Caco-2 (cell line): Measurements from ENCODE around the gene MS4A10. TPM values are rescaled to one million over a fixed set of nuclear protein-coding genes. Genes with fewer than 3 reads are reported as not detected.

Source experiments
- BruUV-seq: library from RNA; stranded (reverse); fragments of 400-500 nt; replicated peaks from 2 replicates; lab custom pipeline; 2021; lab: Mats Ljungman, UMichigan
- CTCF ChIA-PET: fragments of 300-600 bp; sonication (Branson Sonifier 250); formaldehyde crosslinking; loops from one replicate; lab custom pipeline; 2022; ENCODE audit warnings: antibody characterized with exemption; lab: Charles Lee
- POLR2A ChIA-PET: fragments of 300-600 bp; sonication (Branson Sonifier 250); formaldehyde crosslinking; loops from one replicate; lab custom pipeline; 2022; ENCODE audit warnings: antibody characterized with exemption; lab: Charles Lee
- DNase-seq, 2 experiments: peaks; one replicate each; pipeline versions ENCODE4 v3.0.0 to v3.0.0-alpha.2; 2020 to 2022
- H3K27me3 ChIP-seq: replicated peaks from 2 replicates; pipeline ENCODE4 v1.6.0; 2011; ENCODE audit warnings: low read length; ENCODE audit not compliant: control insufficient read depth, insufficient read depth
- H3K36me3 ChIP-seq: 2 replicates; pipeline ENCODE4 v1.5.1; 2011; ENCODE audit warnings: low read length; ENCODE audit not compliant: control insufficient read depth, insufficient read depth
- H3K4me1 ChIP-seq: fragments of 250-450 bp; sonication (Bioruptor Pico); 2 replicates; pipeline ENCODE4 v1.5.1; 2020; ENCODE audit warnings: mild to moderate bottlenecking
- H3K4me3 ChIP-seq: 2 replicates; pipeline ENCODE4 v1.5.1; 2011; ENCODE audit warnings: low read depth, mild to moderate bottlenecking, control low read depth, low read length
- H3K9me3 ChIP-seq: fragments of 250-450 bp; sonication (Bioruptor Pico); 2 replicates; pipeline ENCODE4 v1.5.1; 2020; ENCODE audit warnings: mild to moderate bottlenecking, moderate library complexity
- H3K27ac Mint-ChIP-seq: one replicate; pipeline ENCODE4 v1.8.0; 2022; ENCODE audit warnings: mixed read lengths; ENCODE audit not compliant: unreplicated experiment
- H3K27me3 Mint-ChIP-seq: one replicate; pipeline ENCODE4 v1.8.0; 2022; ENCODE audit warnings: mixed read lengths; ENCODE audit not compliant: insufficient read depth, unreplicated experiment
- H3K36me3 Mint-ChIP-seq: one replicate; pipeline ENCODE4 v1.8.0; 2022; ENCODE audit warnings: mild to moderate bottlenecking, mixed read lengths; ENCODE audit not compliant: insufficient read depth, unreplicated experiment
- H3K4me1 Mint-ChIP-seq: one replicate; pipeline ENCODE4 v1.8.0; 2022; ENCODE audit warnings: low read depth, mixed read lengths; ENCODE audit not compliant: unreplicated experiment
- H3K4me3 Mint-ChIP-seq: one replicate; pipeline ENCODE4 v1.8.0; 2022; ENCODE audit warnings: mild to moderate bottlenecking, moderate library complexity, mixed read lengths; ENCODE audit not compliant: unreplicated experiment
- H3K9me3 Mint-ChIP-seq: one replicate; pipeline ENCODE4 v1.8.0; 2022; ENCODE audit warnings: mixed read lengths; ENCODE audit not compliant: unreplicated experiment
- intact Hi-C: fragments of 100-400 bp; cut with micrococcal nuclease; formaldehyde crosslinking; loops from one replicate; pipeline ENCODE4 v1.10.0; 2022; ENCODE audit not compliant: unreplicated experiment
- total RNA-seq: library from RNA; stranded (reverse); gene quantifications from 2 replicates; pipeline ENCODE4 v1.2.3, GENCODE V29; 2022
- TF ChIP-seq, protein P1 (sequence below), 2 experiments: fragments of 200-600 bp in 1 of 2; IDR thresholded peaks; 1 replicate in 1 of 2; 2 replicates in 1 of 2; pipeline versions ENCODE4 v1.5.1 to v1.8.0; 2011 to 2022; ENCODE audit warnings: antibody characterized with exemption in 1 of 2, control low read depth in 1 of 2, inconsistent platforms in 1 of 2, low read depth in 1 of 2, low read length in 1 of 2, mild to moderate bottlenecking in 1 of 2, moderate library complexity in 1 of 2; ENCODE audit not compliant: insufficient read depth in 1 of 2, severe bottlenecking in 1 of 2, unreplicated experiment in 1 of 2

The MS4A10 gene
- total RNA-seq, 1 experiment from 2014 or later = 0.14 TPM

- no TSS peak for BruUV-seq
- TF ChIP-seq, protein P1, sequence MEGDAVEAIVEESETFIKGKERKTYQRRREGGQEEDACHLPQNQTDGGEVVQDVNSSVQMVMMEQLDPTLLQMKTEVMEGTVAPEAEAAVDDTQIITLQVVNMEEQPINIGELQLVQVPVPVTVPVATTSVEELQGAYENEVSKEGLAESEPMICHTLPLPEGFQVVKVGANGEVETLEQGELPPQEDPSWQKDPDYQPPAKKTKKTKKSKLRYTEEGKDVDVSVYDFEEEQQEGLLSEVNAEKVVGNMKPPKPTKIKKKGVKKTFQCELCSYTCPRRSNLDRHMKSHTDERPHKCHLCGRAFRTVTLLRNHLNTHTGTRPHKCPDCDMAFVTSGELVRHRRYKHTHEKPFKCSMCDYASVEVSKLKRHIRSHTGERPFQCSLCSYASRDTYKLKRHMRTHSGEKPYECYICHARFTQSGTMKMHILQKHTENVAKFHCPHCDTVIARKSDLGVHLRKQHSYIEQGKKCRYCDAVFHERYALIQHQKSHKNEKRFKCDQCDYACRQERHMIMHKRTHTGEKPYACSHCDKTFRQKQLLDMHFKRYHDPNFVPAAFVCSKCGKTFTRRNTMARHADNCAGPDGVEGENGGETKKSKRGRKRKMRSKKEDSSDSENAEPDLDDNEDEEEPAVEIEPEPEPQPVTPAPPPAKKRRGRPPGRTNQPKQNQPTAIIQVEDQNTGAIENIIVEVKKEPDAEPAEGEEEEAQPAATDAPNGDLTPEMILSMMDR (IDR thresholded peaks at IDR 0.05; ENCODE audit: insufficient read depth in 1 of 2, low read depth in 1 of 2, low read length in 1 of 2, severe bottlenecking in 1 of 2, unreplicated experiment in 1 of 2) = no peak
- intact Hi-C loops = no loop called here
- CTCF ChIA-PET = no interaction called here
- DNase-seq = no peak
- Mint-ChIP-seq H3K4me1 (peaks cover 7% of the 10 kb centered on the region), H3K27me3 (no peaks in the 10 kb centered on the region), H3K27ac (no peak overlapping the region), H3K9me3 (peaks cover 10% of the 10 kb centered on the region), H3K36me3 (no peaks in the 10 kb centered on the region), H3K4me3 (no peak overlapping the region)
- peaks cover 8% of the 10 kb centered on the region for H3K4me1 ChIP-seq
- H3K9me3 ChIP-seq = no peaks in the 10 kb centered on the region
- no peak overlapping the region for H3K4me3 ChIP-seq
- no peaks in the 10 kb centered on the region for H3K36me3 ChIP-seq
- no peaks in the 10 kb centered on the region for H3K27me3 ChIP-seq
- POLR2A ChIA-PET = no interaction called here
Measured at GRCh38 chr11:60750911-60751310, 34.2 kb upstream of the MS4A10 start.

DNA sequence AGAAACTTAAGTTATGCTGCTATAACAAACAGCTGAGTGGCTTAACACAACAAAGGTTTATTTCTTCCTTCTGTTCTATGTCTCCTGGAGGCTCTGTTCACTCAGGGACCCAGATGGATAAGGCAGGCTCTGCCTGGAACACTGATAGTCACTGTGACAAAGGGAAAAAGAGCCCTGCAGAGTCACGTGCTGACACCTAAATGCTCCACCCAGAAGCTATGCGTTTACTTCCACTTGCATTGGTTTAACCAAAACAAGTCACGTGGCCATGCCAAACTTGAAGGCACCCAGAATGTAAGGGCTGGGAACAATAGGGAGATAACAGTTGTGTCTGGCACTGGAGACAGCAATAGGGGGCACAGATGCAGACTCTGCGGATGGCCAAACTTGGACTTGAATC, 31.8 kb upstream of the MS4A10 start:
- H3K4me3 ChIP-seq = no peak overlapping the region
- no peaks in the 10 kb centered on the region for H3K9me3 ChIP-seq
- Mint-ChIP-seq H3K27ac (no peak overlapping the region), H3K4me1 (peaks cover 12% of the 10 kb centered on the region), H3K9me3 (no peaks in the 10 kb centered on the region), H3K4me3 (no peak overlapping the region), H3K27me3 (no peaks in the 10 kb centered on the region), H3K36me3 (no peaks in the 10 kb centered on the region)
- no peaks in the 10 kb centered on the region for H3K36me3 ChIP-seq
- ChIA-PET POLR2A (no interaction called here), CTCF (interaction anchor here (1.0 kb wide), 1 partner anchor 9 kb away, joined by 5 read pairs; no protein-coding TSS in a partner anchor)
- intact Hi-C loops = no loop called here
- H3K27me3 ChIP-seq = no peaks in the 10 kb centered on the region
- no peak for DNase-seq
- H3K4me1 ChIP-seq = peaks cover 17% of the 10 kb centered on the region
- BruUV-seq = no TSS peak
- TF ChIP-seq, protein P1 (IDR thresholded peaks at IDR 0.05; ENCODE audit: insufficient read depth in 1 of 2, low read depth in 1 of 2, low read length in 1 of 2, severe bottlenecking in 1 of 2, unreplicated experiment in 1 of 2) = no peak

DNA sequence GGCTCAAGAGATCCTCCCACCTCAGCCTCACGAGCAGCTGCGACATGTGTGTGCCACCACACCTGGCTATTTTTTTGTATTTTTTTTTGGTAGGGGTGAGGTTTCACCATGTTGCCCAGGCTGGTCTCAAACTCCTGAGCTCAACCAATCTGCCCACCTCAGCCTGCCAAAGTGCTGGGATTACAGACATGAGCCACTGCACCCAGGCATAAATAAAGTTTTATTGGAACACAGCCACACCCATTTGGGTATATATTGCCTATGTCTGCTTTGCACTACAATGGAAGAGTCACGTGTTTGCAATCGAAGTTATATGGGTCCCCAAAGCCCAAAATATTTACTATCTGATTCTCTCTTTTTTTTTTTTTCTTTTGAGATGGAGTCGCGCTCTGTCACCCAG, 30.2 kb upstream of the MS4A10 start:
- Mint-ChIP-seq H3K27ac (no peak overlapping the region), H3K4me1 (peaks cover 18% of the 10 kb centered on the region), H3K27me3 (no peaks in the 10 kb centered on the region), H3K36me3 (peaks cover 4% of the 10 kb centered on the region), H3K9me3 (no peaks in the 10 kb centered on the region), H3K4me3 (no peak overlapping the region)
- peaks cover 25% of the 10 kb centered on the region for H3K4me1 ChIP-seq
- intact Hi-C loops = no loop called here
- POLR2A ChIA-PET = no interaction called here
- TF ChIP-seq, protein P1 (IDR thresholded peaks at IDR 0.05; ENCODE audit: insufficient read depth in 1 of 2, low read depth in 1 of 2, low read length in 1 of 2, severe bottlenecking in 1 of 2, unreplicated experiment in 1 of 2) = no peak
- no peaks in the 10 kb centered on the region for H3K27me3 ChIP-seq
- DNase-seq = no peak
- H3K36me3 ChIP-seq = no peaks in the 10 kb centered on the region
- no TSS peak for BruUV-seq
- CTCF ChIA-PET = no interaction called here
- H3K9me3 ChIP-seq = no peaks in the 10 kb centered on the region
- H3K4me3 ChIP-seq = no peak overlapping the region
